PC-9 (cell line): Measurements from ENCODE around the gene HSPA4.

ENCODE experiments used
- EZH2 ChIP-seq: fragments of 200-600 bp; sonication (generic); IDR thresholded peaks from 2 replicates; pipeline ENCODE4 v1.8.0; 2017; ENCODE audit warnings: antibody characterized with exemption, low read depth
- TF ChIP-seq, protein P1 (sequence below): fragments of 200-600 bp; sonication (generic); conservative IDR thresholded peaks from 2 replicates; pipeline ENCODE4 v1.6.1; 2017; ENCODE audit warnings: mixed run types, antibody characterized with exemption, mild to moderate bottlenecking, moderate library complexity

DNA sequence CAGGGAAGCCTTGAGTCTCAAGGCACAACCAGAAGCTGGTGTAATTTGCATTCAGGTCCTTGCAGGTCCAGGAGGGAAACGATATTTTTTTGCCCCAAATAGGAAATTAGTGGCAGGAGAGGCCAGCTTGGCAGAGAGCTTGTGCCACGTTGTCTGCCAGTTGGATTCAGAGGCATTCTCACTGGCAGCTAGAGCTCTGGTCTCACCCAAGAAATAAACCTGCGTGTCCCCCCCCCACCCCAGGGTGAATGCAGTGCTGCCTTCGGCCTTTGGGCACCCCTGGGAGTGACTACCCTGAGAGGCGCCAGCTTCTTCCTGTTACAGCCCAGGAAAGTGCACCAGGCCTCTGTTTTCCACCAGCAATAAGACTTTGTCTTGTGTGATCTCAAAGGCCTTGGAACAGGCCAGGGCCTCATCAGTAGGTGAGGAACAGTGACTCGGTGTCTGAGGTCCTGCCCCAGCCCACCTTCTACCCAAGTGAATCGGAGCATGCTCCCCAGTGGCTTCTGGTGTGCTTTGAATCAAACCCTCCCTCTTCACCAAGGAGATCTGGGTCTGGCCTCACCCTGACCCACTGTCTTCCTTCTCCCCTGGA is 68.4 kb downstream of the HSPA4 start:
- TF ChIP-seq, protein P1, sequence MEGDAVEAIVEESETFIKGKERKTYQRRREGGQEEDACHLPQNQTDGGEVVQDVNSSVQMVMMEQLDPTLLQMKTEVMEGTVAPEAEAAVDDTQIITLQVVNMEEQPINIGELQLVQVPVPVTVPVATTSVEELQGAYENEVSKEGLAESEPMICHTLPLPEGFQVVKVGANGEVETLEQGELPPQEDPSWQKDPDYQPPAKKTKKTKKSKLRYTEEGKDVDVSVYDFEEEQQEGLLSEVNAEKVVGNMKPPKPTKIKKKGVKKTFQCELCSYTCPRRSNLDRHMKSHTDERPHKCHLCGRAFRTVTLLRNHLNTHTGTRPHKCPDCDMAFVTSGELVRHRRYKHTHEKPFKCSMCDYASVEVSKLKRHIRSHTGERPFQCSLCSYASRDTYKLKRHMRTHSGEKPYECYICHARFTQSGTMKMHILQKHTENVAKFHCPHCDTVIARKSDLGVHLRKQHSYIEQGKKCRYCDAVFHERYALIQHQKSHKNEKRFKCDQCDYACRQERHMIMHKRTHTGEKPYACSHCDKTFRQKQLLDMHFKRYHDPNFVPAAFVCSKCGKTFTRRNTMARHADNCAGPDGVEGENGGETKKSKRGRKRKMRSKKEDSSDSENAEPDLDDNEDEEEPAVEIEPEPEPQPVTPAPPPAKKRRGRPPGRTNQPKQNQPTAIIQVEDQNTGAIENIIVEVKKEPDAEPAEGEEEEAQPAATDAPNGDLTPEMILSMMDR = no peak
- TF ChIP-seq EZH2 = no peak
